Ramos (cell line): ENCODE data around the gene COL5A3.
"Not testable (repeated sequence)": the region's sequence is repeated elsewhere in the genome, so short reads cannot be mapped to it uniquely, and the experiment has no call there.

Experiments used
- in situ Hi-C: fragments of 300-500 bp; cut with MboI; formaldehyde crosslinking; loops from one replicate; pipeline ENCODE4 v1.14.3; 2022; ENCODE audit warnings: low sequenced_read_pairs; ENCODE audit not compliant: unreplicated experiment

Gene COL5A3

DNA sequence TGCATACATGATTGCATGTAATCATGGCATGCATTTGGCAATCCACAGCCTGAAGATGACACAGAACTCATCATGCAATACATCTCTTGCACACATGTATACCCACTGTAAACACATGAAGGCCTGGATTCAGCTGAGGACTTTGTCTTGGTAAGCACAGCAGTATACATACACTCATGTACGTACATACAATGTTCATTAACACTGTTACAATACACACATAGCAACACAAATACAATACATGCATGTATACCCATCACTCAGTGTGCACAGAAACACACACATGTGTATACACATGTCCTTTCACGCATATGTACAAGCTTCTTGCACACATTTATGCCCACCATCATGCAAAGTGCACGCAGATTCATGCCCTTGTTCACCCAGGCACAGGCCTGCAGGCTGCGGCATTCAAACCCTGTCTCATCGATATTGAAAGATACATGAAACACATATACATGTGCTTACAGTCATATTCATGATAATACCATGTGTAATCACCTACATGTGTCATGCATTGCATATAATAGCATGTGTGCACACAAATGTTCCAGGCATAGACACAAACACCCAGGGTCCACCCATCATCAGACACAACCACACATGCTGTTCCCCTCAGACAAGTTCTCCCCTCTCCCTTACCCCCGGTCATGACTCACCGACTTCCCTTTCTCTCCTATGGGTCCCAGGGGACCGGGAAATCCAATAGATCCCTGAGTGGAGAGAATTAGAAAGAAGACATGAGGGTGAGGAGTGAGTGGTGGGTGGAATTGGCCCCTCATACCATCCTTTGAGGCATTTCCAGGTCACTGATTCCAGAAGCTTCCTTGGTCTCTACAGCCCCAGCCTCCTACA, 28.7 kb downstream of the COL5A3 start:
- in situ Hi-C loops, result no loop called here

DNA sequence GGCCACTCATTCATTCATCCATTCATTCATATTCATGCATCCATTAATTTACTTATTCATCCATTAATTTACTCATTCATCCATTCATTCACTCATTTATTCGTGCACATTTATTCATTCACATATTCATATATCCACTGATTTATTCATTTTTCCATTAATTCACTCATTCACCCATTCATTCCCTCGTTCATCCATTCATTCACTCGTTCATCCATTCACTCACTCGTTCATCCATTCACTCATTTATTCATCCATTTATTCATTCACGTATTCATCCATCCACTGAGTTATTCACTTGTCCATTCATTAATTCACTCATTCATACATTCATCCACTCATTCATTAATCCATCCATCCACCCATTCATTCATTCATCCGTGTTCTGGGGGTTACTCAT, 38.2 kb downstream of the COL5A3 start:
- in situ Hi-C loops, result no loop called here

DNA sequence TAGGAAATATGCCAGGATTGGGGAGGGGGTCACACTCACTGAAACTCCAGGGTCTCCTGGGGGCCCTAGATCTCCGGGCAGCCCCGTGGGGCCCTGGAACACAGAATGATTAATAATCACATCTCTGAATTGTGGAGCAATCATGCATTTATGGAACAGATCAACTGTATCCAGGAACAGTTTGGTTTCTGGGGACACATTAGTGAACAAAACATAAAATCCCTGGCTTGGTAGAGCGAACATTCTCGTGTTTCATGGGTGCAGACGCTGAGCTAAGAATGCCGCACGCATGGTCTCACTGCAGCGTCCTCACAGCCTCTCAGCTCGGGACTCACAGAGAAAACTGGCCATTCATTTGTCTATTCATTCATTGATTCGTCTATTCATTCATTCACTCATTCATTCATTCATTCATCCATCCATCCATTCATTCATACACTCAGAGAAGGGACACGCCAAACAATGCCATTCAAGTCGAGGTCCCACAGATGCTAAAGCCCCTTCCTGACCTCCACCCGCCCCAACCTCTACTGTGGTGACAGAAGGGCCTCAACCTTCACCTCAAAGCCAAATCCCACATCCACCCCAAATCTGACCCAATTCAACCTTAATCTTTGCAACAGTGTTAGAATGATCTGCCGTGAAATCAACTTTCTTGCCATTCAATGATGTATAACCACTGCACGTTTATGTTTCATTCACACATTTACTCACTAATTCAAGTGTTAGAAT, 39.0 kb downstream of the COL5A3 start:
- in situ Hi-C loops, result no loop called here

DNA sequence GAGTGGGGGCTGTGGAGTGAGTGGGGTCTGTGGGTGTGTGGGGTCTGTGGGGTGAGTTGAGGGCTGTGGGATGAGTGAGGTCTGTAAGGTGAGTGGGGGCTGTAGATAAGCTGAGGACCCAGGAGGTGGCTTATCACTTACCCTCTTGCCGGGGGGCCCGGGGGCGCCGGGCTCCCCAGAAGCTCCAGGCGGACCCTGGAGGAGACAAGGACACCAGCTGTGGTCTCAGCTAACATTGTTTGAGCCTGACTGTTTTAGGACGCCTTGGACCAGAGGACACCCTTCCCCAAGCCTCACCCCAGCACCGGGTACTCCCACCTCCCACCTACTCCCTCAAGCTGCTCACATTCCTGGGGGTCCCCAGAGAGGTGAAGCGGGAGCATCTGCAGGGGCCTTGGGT, 39.8 kb downstream of the COL5A3 start:
- in situ Hi-C loops, result no loop called here

DNA sequence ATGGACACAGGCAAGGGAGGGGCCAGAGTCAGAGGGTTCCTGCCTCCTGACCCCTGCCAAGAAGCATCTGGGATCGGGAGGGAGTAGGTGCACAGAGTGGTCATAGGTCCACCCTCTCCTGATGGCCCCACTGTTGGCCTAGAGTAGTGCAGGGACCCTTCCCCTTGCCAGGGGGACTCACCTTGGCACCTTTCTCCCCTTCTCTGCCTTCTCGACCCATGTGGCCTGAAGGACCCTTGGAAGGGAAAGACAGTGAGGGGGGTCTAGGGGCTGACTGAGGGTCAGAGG, 40.7 kb downstream of the COL5A3 start:
- in situ Hi-C loops, result no loop called here

DNA sequence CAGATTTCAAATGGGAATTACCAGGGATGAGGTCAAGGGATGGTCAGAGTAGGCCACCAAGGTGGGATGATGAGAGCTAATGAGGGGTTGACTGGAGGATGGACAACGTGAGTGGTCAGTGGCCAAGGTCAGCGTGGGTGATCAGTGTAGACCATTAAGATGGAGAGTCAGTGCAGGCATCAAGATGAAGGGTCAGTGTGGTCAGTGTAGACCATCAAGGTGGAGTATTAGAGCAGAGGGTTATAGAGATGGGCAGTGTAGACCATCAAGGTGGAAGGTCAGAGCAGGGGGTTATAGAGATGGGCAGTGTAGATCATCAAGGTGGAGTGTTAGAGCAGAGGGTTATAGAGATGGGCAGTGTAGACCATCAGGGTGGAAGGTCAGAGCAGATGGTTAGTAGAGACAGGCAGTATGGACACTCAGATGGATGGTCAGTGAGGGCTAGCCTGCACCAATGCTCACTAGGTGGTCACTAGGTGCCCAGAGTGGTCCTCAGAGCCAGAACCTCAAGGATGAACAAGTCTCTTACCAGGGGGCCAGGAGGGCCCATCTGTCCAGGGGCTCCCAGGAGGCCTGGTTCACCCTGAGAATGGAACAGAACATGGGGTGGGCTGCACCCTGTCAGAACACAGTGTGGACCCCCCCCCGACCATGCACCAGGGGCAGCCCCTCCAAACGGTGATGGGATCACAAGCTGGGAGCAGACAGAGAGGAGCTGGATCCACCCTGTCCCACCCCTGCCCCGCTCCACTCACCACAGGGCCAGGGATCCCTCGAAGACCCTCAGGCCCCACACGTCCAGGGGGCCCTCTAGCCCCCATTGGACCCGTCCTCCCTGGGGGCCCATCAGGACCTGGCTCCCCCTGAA, 41.2 kb downstream of the COL5A3 start:
- in situ Hi-C loops, result no loop called here

DNA sequence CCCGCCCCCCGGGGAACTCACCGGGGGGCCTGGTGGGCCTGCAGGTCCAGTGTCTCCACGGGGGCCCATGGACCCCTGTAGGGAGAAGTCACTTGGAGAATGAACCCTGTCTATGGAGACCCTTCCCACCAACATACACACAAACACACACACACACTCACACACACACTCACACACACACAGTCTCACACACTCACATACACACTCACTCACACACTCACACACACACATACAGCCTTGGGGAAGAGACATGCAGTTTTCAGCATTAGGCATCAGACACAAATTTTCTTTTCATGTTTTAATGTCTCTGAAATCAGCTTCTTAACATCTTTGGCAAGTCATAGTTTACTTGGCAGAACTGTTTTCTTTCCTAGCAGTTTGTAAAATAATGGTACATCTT, 43.0 kb downstream of the COL5A3 start:
- in situ Hi-C loops, result no loop called here

DNA sequence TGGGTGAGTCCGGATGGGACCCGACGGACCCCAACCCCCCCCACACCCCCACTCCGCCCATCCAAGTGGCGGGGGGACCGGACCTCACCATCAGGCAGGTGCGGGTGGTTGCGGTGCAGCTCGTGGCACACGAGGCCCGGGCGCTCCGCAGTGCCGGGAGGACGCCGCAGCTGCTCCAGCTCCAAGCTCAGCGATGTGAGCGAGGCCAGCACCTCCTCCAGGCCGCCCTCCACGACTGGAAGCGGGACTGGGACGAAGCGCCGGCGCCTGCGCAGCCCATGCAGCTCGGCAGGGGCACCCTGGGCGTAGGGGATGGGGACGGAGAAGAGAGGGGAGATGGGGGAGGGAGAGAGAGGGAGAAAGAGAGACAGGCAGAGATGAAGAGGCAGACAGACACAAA, 43.9 kb downstream of the COL5A3 start:
- in situ Hi-C loops, result no loop called here

DNA sequence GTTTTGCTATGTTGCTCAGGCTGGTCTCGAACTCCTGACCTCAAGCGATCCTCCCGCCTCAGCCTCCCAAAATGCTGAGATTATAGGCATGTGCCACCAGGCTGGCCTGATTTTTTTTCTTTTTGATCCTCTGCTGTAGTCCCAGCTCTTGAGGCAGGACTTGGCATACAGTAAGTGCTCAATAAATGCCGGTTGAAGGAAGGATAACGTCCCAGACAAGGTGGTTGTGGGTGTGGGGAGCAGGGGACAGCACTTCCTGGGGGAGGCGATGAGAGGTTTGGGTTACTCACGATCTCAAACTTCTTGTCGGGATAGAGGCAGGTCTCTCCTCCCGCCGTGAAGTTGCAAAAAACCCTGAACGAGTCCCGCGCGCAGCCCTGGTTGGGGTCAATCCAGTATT, 44.3 kb downstream of the COL5A3 start:
- in situ Hi-C loops, result no loop called here

DNA sequence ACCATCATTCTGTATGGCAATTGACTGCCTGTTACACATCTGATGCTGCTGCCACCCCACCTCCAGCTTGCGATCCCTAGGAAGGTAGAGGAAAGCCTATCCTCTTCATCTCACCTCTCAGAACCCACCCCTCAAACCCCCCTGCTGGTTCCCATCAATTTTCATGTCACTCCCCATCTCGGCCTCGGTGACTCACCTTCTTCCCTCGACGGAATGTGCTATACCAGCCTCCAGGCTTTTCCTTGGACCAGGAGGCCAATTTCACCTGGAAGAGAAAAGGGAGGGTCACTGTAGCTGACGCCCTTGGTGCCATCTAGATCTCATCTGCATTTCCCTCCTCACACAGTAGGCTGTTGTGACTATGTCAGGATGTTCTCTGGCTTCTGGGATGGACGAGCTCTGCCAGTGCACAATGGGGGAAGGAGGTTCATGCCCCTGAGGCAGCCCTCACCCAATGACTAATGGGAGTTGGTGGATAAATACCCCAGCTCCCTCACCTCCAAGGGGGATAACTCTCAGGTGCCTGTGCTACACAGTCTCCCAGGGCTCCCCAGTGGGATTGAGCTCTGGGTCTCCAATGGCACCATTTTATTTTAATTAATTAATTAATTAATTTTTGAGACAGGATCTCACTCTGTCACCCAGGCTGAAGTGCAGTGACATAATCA, 47.5 kb downstream of the COL5A3 start:
- in situ Hi-C loops, result no loop called here

DNA sequence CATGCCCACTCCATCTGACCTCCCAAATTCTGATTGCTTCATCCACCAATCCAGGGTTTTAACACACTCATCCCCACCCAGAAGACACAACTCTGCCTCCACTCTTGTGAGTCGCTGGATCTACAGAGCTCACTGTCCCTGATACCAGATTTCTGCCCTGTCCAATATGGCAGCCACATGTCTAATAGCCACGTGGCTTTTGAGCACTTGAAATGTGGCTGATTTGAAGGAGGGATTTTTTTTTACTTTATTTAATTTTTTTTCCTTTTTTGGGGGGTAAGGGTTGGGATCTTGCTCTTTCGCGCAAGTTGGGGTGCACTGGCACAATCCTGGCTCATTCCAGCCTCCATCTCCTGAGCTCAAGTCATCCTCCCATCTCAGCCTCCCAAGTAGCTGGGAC, 49.2 kb downstream of the COL5A3 start:
- in situ Hi-C loops, result no loop called here

DNA sequence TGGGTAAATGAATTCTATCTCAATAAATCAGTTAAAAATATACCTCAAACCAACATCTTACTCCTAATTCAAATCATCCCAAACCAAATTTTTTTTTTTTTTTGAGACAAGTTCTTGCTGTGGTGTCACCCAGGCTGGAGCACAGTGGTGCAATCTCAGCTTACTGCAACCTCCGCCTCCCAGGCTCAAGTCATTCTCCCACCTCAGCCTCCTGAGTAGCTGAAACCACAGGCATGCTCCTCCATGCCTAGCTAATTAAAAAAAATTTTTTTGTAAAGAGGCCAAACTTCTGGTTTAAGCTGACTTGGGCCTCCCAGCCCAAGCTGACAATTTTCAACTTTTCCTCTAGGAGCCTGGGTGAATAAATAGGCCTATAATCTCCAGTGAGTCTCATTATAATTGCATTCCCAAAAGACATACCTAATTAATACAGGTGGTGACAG, 51.9 kb downstream of the COL5A3 start:
- in situ Hi-C loops, result no loop called here

DNA sequence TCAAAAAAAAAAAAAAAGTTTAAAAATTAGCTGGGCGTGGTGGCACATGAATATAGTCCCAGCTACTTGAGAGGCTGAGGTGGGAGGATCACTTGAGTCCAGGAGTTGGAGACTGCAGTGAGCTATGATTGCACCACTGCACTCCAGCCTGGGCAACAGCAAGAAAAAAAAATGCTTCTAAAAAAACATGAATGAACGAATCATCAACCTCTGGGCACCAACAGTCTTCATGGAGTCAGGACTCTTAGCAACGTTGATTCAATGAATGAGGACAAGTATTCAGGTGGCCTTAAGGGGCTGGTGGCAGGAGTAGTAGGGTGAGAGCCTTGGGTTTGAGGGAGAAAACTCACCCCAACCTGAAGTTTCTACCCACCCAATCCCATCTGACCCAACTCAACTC, 53.3 kb downstream of the COL5A3 start:
- in situ Hi-C loops, result no loop called here

DNA sequence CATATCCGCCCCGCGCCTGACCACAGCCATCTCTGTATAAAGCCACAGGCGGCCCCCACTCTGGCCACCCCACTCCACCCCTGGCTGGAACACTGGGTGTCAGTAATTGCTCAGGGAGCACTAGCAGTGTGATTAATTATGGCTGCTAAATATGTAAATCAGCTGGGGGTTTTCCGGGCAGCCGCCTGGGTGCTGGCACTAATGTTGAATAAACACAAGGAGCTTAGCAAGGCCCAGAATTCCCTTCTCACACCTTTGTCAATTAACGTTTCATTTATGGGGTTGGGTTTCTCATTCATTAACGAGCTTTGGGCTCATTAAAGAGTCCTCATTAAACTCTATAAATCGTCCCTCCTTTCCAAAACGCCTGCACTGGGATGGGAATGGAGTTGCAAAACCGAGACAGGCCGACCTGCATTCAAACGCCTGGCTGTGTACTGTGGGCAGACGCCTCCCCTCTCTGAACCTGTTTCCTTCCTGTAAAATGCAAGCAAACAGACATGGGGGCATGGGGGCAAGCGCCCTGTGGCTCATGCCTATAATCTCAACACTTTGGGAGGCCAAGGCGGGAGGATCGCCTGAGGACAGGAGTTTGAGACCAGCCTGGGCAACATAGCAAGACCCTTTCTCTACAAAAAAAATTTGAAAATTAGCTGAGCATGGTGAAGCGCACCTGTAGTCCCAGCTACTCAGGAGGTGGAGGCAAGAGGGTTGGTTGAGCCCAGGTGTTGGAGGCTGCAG, 56.3 kb downstream of the COL5A3 start:
- in situ Hi-C loops, result no loop called here

DNA sequence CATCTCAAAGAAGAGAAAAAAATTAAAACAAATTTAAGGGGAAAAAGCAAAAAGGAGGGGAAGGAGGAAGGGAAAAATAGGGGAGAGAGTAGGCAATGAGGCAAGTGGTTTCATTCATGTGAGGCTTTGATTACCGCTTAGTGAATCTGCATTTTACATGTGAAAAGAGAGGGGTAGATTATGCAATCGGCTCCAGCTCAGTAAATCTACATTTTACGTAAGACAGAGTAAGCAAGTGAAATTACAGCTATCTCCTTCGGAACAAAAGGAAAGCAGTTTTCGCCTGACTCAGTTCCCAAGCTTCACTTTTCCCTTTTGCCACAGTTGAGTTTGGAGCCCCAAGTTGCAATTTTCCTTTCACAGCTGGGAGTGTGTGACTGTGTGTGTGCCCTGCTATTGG, 58.0 kb downstream of the COL5A3 start:
- in situ Hi-C loops, result no loop called here

DNA sequence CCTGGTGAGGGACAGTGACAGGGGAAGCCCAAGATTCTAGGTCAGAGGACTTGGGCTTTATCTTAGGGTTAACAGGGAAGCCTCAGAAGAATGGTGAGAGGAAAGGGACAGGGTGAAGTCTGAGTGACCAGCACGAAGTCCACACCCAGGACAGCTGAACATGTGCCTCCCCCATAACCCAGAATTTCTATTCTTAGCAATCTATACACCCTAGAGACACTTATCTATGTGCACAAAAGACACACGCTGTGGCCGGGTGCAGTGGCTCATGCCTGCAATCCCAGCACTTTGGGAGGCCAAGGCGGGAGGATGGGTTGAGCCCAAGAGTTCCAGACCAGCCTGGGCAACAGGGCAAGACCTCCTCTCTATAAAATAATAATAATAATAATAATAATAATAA, 62.9 kb downstream of the COL5A3 start:
- in situ Hi-C loops, result no loop called here

DNA sequence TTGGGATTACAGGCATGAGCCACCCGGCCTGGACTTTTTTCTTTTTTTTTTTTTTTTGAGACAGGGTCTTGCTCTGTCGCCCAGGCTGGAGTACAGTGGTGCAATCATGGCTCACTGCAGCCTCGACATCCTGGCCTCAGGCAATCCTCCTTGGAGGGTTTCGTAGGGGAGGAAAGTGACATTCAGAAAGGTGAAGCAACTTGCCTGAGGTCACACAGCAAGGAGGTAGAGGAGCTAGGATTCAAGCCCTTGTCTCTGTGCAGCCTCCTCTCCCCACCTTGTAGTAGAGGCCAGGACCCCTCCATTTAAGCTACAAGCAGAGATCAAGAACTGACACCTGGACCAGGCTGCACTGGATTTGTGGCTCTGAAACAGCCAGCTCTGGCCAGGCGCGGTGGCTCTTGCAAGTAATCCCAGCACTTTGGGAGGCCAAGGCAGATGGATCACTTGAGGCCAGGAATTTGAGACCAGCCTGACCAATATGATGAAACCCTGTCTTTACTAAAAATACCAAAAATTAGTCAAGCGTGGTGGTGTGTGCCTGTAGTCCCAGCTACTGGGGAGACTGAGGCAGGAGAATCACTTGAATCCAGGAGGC, 63.7 kb downstream of the COL5A3 start:
- in situ Hi-C loops, result not testable (repeated sequence)

DNA sequence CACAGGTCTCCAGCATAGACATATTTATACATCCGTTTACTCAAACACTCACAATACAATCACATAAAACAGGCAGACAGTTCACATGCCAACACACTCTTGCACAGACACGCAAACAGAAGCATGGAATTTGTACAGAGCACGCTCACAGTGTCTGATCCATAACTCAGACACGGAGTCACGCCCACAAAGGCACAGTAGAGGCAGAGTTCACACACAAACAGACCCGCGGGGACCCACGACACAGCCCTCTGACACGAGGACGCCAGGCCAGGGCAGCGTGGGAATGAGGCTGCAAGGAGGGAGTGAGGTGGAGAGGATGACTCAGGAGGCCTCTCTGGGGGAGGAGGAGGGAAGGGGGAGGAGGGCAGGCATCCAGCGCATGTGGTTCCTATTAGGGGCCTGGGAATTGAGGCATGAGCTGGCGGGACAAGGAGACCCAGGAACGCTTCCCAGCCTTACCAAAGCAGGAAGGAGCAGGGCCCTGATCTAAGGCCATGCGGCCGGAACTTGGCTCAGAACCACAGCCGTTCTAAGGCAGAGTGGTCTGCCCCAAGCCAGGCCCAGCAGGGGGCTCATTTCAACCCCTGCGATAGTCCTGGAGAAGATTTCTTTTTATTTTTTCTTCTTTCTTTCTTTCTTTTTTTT, 64.9 kb downstream of the COL5A3 start:
- in situ Hi-C loops, result no loop called here

DNA sequence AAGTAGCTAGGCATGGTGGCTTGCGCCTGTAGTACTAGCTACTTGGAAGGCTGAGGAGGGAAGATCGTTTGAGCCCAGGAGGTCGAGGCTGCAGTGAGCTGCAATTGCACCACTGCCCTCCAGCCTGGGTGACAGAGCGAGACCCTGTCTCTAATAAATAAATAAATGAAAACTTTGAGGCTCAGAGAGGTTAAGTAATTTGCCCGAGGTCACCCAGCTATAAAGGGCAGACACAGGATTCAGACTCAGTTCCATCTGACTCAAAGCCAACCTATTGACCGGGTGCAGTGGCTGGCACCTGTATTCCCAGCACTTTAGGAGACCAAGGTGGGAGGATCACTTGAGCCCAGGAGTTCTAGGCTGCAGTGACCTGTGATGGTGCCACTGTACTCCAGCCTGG, 66.6 kb downstream of the COL5A3 start:
- in situ Hi-C loops, result no loop called here
